Stimulated activated CD8-positive, alpha-beta memory T cell treated with anti-CD3 and anti-CD28 coated beads, Interleukin-15, amount 100 ng/mL, for 24 hours (primary cell): ENCODE results near the gene MTCH2.

Experiments used
- DNase-seq: peaks from one replicate; pipeline ENCODE4 v3.0.0-alpha.2; 2020; ENCODE audit warnings: low read depth

MTCH2 gene

DNA sequence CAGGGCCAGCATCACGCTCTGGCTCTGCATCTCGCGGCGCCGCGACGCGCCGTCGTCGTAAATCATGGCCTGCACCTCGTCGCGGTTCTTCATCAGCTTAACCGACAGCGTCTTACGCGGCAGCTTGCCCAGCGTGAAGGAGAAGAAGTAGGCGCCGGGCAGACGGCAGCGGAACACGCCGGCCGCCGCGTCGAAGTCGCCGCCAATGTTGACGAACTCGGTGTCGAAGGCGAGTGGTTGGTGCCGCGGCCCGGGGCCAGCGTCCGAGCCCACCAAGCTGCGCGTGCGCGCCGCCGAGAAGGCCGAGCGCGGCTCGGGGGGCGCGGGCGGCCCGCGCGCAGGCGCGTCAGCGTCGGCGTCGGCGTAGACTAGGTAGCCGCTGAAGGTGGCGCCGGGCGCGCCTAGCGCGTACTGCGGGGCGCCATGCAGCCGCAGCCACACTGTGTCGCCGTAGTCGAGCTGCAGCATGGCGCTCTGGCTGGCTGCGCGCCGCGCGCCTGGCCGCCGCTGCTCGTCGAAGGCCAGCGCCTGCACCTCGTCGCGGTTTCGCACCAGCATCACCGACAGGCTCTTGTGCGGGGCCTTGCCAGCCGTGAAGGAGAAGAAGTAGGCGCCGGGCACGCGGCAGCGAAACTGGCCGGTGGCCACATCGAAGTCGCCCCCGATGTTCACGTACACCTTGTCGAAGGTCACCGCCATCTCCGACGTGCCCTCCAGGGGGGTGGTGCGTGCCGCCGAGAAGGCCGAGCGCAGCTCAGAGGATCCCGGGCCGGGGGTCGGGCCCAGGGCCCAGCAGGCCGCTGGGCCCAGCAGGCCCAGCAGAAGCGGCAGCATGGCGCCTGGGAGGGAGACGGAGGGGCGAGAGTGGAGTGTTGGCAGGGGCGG, 52.1 kb downstream of the MTCH2 start:
- DNase-seq = no peak

DNA sequence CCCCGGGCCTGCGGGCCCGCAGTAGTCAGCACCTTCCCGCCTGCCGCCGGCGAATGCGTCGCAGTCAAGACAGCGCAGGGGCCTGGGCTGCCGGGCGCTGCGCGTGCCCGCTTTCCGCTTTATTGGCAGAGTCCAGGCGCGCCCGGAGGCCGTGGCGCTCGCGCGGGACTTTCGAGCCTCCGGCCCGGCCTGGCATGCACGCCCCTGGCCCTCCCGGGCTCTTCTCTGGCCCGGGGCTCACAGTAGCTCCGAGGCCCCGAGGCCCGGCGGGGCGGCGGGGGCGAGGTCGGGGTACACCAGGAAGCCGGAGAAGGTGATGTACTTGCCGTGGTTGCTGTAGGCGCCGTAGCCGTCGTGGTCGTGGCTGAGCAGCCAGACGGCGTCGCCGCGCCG, 52.8 kb downstream of the MTCH2 start:
- no peak for DNase-seq

DNA sequence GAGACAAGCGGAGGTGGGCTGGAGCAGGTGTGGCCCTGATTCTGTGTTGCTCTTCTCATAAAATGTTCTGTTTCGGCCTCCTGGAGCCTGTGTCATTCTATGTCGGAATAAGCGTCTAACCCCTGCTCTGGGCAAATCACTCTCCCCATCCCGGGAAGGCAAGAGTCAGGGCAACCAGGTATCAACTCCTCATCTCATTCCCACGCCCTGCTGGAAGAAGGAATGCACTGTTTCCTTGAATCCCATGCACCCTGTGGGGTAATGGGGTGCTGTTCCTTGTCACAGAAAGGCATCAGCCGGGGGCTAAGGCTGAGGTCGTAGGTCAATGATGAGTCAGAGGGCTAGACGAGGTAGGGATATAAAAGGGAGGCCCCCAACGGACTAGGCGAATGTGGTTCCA, 53.2 kb downstream of the MTCH2 start:
- DNase-seq = no peak

DNA sequence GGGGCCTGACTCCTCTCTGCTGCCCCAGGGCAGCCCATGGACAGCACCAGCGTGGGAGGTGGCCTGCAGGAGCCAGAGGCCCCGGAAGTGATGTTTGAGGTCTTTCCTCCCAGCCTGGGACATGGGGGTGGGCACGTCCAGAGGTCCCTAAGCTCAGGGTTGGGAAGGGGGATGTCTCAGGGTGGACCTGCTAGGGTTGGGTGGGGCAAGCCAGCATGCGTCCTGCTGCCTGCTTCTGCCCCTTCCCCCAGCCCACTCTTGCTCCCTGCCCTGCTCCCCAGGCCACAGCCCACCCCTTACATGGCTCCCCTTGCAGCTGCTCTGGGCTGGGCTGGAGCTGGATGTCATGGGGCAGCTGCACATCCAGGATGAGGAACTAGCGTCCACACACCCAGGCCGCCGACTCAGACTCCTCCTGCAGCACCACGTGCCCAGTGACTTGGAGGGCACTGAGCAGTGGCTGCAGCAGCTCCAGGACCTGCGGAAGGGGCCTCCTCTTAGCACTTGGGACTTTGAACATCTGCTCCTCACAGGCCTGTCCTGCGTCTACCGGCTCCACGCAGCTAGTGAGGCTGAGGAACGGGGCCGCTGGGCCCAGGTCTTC, 54.5 kb downstream of the MTCH2 start:
- DNase-seq = no peak

DNA sequence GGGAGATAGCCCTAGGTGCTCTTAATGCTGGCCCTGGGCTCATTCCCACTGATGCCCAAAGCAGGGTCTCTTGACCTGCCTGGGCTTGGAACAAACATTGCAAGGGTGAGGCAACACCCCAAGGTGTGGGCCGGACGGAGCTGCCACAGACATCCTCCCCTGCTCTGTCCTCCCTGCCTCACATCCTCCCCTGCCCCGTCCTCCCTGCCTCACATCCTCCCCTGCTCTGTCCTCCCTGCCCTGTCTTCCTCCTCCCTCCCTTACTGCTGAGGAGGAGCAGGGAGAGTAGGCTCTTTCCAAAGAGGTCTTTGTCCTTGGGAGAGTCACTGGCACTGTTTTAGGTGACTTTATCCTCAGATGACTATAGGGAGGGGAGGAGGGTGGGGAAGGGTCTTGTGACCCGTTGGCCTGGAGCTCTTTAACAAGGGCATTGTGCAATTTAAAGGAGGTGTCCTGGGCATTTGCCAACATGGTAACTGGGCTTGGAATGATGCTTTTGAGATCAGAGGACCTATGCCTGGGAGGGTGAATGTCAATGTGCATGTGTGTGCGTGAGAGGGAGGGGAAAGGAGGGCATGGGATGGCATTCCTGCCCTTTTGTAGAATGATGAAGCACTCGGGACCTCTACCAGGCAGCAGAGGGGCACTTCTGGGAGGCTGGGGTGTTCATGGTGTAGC, 55.2 kb downstream of the MTCH2 start:
- DNase-seq = no peak

DNA sequence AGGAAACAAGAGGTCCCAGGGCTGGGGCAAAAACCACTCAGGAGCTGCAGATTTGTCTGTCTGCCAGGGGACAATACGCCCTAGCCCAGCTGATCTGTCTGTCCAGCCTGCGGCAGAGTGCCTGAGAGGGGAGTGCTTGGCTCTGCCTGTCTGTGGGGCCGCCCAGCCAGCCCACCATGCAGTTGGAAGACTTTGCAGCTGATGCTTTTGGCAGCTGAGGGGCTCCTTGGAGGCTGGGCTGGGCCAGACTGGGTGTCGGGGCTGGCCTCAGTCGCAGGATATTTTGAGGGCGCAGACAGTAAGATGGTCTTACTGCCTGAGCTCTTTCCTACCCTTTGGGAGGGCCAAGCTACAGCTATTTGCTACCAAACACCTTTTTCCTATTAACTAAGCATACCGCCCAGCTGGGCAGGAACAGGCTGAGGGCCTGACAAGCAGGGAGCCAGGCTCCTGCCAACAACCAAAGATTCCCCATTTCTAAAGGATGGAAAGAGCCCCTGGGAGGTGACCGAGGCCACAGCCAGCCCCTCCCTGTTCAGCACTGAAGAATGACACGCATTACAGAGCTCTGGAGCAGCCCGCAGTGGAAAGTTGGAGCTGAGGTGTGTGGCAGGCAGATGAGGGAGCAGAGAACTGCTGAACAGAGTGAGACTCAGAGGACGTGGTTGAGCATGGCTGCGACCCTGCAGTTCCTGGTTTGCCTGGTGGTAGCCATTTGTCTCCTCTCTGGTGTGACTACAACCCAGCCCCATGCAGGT, 56.1 kb downstream of the MTCH2 start, which contains the start of gene FAM180B:
Gene FAM180B (plus strand): TSS at position 581 of the 758 bp plus-strand sequence. CDS start 91 bp downstream, at position 672.
- DNase-seq = no peak

DNA sequence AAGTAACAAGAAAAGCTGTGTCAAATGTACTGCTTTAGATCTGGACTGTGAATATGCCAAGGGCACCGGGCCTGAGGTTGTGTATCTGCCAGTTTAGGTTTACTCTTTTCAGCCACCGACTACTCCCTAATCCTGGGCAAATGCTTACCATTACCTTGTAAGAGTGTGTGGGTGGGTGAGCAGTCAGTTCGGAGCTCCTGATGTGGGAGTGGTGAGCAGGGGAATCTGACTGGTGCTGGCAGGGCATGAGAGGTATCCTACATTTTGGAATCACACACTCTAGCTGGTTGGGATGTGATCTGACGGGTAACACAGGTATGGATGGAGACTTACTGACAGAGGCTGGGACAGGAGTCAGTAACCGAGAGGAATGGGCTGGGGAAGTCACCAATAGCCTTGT, 58.5 kb downstream of the MTCH2 start:
- no peak for DNase-seq

DNA sequence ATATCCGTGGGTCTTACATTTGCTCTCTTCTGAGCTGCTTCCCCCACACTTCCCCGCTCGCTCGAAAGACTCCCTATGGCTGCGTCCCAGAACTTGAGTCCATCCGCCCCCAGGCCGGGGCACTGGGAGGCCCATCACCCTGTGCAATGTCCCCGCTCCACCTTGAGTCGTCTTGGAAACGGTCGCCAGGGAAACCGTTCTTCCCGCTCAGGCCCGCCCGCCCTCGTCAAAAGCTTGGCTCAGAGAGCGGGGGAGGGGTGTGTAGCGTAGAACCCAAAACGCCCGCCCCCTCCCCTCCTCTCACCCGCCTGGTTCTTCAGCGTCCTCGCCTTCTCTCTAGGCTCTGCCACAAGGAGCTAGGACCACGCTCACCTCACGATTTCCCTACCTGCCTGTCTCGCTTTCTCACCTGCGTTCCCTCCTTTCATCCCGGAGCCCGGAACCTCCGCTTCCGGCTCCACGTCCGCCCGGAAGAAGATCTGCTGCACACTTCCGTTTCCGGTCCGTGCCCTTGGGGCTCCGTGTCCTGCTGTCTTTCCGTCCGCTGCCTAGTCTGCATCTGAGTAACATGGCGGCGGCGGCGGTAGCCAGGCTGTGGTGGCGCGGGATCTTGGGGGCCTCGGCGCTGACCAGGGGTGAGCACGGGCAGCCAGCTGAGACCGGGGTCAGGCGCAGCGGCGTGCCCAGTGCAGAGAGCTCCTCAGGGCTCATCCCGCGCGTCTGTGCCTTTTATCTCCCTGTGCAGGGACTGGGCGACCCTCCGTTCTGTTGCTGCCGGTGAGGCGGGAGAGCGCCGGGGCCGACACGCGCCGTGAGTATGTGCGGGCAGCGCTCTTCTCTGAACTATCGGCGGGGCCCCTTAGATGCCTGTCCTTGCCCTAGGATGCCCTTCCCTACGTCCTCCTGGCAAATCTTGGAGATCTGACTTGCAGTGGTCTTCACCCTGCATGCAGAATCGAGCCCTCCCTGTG, 63.5 kb downstream of the MTCH2 start, which contains the start of the genes KBTBD4 and NDUFS3:
Gene KBTBD4 (minus strand): TSS at position 447 of the 971 bp plus-strand sequence. CDS start 19 bp downstream, at position 428.
Gene NDUFS3 (plus strand): TSS at position 551 of the 971 bp plus-strand sequence. CDS start 18 bp downstream, at position 569.
- DNase-seq = peak; percentile 87

DNA sequence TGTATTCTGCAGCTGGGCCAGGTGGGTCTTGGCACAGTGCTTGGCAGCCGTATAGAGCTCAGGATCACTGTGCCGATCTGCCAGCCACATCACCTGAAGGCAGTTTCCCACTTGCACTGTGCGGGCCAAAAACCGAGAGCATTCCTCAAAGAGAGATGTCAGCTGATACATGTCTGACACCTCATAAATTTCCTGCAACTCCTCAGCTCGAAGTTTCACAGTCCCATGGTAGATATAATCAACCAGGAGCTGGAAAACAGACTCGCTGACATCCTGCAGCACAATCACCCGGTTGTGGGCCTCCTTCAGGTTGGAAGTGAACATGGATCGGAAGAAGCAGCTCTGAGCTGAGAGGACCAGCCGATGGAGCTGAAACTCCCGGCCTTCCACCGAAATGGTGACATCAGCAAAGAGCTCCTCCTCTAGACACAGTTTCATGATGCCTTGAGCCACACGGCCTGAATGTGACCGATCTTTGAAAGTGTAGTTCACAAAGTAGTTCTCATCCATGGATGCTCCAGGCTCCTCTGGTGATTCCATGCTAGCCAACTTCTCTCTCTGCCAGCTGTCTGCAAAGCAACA, 64.8 kb downstream of the MTCH2 start:
- no peak for DNase-seq

DNA sequence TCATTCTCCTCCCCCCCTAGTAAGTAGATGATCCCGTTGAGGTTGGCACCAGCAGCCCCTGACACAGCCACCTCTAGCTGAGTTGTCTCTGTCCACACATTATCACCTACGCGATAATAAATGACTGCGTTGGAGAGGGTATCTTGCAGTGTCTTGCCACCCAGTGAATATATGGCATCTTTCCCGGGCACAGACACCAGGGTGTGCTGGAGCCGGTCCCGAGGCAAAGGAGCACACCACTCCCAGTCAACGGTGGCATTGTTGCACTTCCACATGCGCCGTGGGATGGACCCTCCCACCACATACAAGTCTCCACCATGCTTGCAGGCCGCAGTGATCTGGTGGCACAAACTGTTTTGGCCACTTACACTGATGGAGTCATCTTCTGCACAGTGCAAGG, 69.0 kb downstream of the MTCH2 start:
- no peak for DNase-seq

DNA sequence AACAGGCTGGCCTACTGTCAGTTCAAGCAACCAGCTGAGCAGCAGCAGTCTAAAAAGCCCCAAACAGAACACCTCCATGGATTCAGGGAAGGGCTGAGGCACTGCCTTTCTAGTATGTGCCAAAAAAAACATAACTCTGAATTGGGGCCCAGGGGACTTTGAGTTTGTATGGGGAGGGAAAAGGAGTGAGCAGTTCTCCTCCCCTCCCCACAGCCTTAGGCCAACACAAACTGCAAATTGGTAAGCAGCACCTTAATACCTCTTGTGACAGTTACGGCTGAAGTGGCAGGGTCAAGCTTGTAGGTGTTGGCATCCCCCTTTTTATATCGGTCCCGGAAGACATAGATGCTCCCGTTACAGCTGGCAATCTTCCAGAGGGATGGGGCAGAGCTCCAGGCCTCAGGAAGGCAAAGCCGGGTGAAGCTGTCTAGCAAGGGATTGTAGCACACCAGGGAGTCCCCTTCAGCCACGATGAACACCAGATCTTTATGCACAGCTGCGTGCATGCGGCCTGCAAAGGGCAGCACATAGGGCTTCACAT, 69.6 kb downstream of the MTCH2 start:
- no peak for DNase-seq

DNA sequence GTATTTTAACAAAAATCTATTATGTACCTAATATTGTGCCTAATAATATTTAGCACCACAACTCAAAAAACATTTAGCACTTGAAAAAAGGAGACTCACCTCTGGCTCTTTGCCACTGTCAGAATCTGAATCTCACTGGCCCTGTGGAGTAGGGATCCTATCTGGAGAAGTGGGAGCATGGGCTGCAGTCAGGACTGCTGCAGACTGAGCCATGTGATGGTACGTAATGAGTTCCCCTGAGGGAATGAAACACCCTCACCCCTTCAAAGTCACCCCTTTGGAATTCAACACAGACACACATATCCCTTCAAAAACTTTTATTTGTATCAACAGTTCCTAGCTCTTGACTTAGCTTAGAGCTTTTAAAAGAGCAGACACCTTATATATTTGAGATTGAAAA, 70.5 kb downstream of the MTCH2 start:
- DNase-seq = no peak

DNA sequence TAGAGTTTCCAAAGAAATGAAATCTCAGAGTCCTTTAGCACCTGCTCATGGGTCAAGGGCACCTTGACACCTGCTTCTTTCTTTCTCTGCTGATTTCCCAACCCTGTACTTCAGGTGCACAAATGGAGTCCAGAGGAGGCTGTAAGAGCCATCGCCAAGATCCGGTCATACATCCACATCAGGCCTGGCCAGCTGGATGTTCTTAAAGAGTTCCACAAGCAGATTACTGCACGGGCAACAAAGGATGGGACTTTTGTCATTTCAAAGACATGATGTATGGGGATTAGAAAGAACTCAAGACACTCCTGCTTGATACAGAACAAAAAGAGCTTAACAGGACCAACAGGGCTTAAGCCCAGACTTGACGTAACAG, 71.0 kb downstream of the MTCH2 start:
- DNase-seq = no peak

DNA sequence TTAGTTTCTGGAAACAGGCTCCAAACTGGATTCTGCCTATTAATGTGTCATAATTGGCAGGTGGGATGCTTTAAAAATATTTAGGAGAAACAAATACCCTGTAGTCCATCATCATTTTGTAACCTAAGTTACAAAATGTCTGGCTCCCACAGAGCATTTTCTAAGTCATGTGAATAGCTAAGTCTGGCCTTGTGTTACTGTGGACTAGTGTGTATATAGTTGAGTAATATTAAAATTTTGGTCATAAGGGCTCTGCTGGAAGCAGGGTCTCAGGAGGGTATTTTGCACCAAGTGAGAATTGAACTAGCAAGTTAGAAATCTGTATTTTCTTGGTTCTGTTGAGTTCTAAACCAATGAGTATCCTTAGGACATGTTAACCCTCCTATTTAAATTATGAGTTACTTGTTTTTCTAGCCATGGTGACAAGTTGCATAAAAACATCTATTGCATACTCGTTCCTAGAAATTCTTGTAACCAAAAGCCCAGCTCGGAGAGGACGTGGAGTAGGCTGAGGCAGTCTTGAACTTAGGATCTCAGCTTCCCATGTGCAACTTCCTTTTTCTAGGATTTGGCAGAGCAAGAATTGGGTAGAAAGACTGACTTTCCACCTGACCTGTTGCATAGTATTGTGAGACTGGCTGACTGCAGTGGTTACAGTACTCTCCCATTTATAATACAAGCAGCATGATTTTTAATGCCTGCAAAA, 71.6 kb downstream of the MTCH2 start:
- no peak for DNase-seq

DNA sequence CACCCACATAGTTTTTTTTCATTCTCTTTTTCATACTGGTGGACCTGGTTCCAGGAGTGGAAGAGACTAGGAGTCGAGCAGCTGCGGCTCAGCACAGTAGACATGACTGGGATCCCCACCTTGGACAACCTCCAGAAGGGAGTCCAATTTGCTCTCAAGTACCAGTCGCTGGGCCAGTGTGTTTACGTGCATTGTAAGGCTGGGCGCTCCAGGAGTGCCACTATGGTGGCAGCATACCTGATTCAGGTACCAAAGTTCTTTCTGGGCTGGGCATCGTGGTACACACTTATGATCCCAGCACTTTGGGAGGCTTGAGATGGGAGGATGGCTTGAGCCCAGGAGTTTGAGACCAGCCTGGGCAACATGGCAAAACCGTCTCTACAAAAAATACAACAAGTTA, 72.7 kb downstream of the MTCH2 start:
- DNase-seq = no peak
